K562 (cell line): Measurements from ENCODE around the gene MGAM2. TPM values are rescaled to one million over a fixed set of nuclear protein-coding genes. Genes with fewer than 3 reads are reported as not detected.

Experiments
- ATAC-seq: fragments of 200-7000 bp; cut with Tn5 transposase; 3 replicates; pipeline ENCODE4 v1.9.1; 2020; ENCODE audit warnings: moderate library complexity
- BruUV-seq: library from RNA; stranded (reverse); fragments of 400-500 nt; replicated peaks from 2 replicates; lab custom pipeline; 2021; lab: Mats Ljungman, UMichigan
- CTCF ChIA-PET: fragments of 300-600 bp; formaldehyde crosslinking; extraction: SDS; loops from one replicate; lab custom pipeline; 2021; ENCODE audit warnings: low intra/inter-chr PET ratio; lab: Yijun Ruan, JAX
- POLR2A ChIA-PET: fragments of 300-600, 350-650 bp; sonication (Branson Sonifier 250); formaldehyde crosslinking; extraction: SDS; loops from one replicate; lab custom pipeline; 2021; ENCODE audit warnings: antibody characterized with exemption, inconsistent platforms; lab: Yijun Ruan, JAX
- DNase-seq, 4 experiments: peaks; one replicate each; pipeline versions ENCODE4 v3.0.0 to v3.0.0-alpha.2; 2011 to 2018; ENCODE audit warnings: low spot score in 3 of 4, mixed read lengths in 3 of 4; ENCODE audit errors: extremely low read depth in 1 of 4
- FAIRE-seq: peaks from 2 replicates; lab custom pipeline; 2011; peaks lifted over from hg19 to GRCh38; lab: Jason Lieb, UNC
- H2AFZ ChIP-seq: 2 replicates; pipeline ENCODE4 v1.6.0; 2011; ENCODE audit warnings: low read depth, low read length, control low read depth, inconsistent platforms
- H3K27ac ChIP-seq: fragments of 200-600 bp; 3 replicates; pipeline ENCODE4 v1.8.0; 2011; ENCODE audit warnings: low read depth, mild to moderate bottlenecking, control low read depth, inconsistent platforms, low read length, moderate library complexity, mixed read lengths; ENCODE audit errors: extremely low read depth
- H3K27me3 ChIP-seq, 2 experiments: fragments of 300-600 bp in 1 of 2; 2 replicates in 1 of 2; 3 replicates in 1 of 2; pipeline versions ENCODE4 v1.6.0 to v1.8.0; 2011; ENCODE audit warnings: inconsistent platforms in 2 of 2, low read length in 2 of 2, mild to moderate bottlenecking in 1 of 2, mixed read lengths in 1 of 2, moderate library complexity in 1 of 2; ENCODE audit not compliant: control insufficient read depth in 2 of 2, insufficient read depth in 2 of 2
- H3K36me3 ChIP-seq: fragments of 300-600 bp; 3 replicates; pipeline ENCODE4 v1.8.0; 2011; ENCODE audit warnings: mild to moderate bottlenecking, low read length, inconsistent platforms; ENCODE audit not compliant: control insufficient read depth, insufficient read depth
- H3K4me1 ChIP-seq, 2 experiments: fragments of 200-600 bp in 1 of 2; replicated peaks in 1 of 2; 2 replicates in 1 of 2; 3 replicates in 1 of 2; pipeline versions ENCODE4 v1.5.1 to v1.8.0; 2011; ENCODE audit warnings: inconsistent platforms in 2 of 2, low read length in 2 of 2, mild to moderate bottlenecking in 1 of 2, mixed read lengths in 1 of 2, moderate library complexity in 1 of 2; ENCODE audit not compliant: control insufficient read depth in 2 of 2, insufficient read depth in 2 of 2
- H3K4me2 ChIP-seq: 2 replicates; pipeline ENCODE4 v1.6.1; 2011; ENCODE audit warnings: low read length, control low read depth, inconsistent platforms, mixed read lengths; ENCODE audit not compliant: insufficient read depth
- H3K4me3 ChIP-seq: fragments of 200-600 bp; sonication (generic), shearing (Covaris generic); 2 replicates; pipeline ENCODE4 v1.5.1; 2016; ENCODE audit warnings: control low read depth, inconsistent platforms
- H3K79me2 ChIP-seq: fragments of 200-600 bp; 3 replicates; pipeline ENCODE4 v1.8.0; 2011; ENCODE audit warnings: low read length, inconsistent platforms; ENCODE audit not compliant: control insufficient read depth, insufficient read depth
- H3K9ac ChIP-seq, 2 experiments: 2 replicates each; pipeline versions ENCODE4 v1.6.0 to v1.6.1; 2011; ENCODE audit warnings: low read depth in 2 of 2, low read length in 2 of 2, control low read depth in 1 of 2, inconsistent platforms in 1 of 2, mild to moderate bottlenecking in 1 of 2, mixed read lengths in 1 of 2; ENCODE audit not compliant: insufficient read depth in 1 of 2
- H3K9me1 ChIP-seq: one replicate; pipeline ENCODE4 v1.6.0; 2011; ENCODE audit warnings: inconsistent platforms, mild to moderate bottlenecking, low read length, moderate library complexity; ENCODE audit not compliant: control insufficient read depth, insufficient read depth
- H3K9me3 ChIP-seq: replicated peaks from 2 replicates; pipeline ENCODE4 v1.5.1; 2011; ENCODE audit warnings: low read depth, low read length, inconsistent platforms; ENCODE audit not compliant: control insufficient read depth, insufficient read depth
- H4K20me1 ChIP-seq: replicated peaks from 2 replicates; pipeline ENCODE4 v1.6.1; 2011; ENCODE audit warnings: low read length, inconsistent platforms, mixed read lengths; ENCODE audit not compliant: control insufficient read depth, insufficient read depth
- BMI1 ChIP-seq: fragments of 150-350 bp; IDR thresholded peaks from 2 replicates; pipeline ENCODE4 v1.6.1; 2014; ENCODE audit warnings: low read length
- ESRRA ChIP-seq: fragments of 450-650 bp; IDR thresholded peaks from 2 replicates; pipeline ENCODE4 v1.6.1; 2014; ENCODE audit warnings: low read depth, mild to moderate bottlenecking, moderate library complexity, borderline replicate concordance
- NCOA1 ChIP-seq: fragments of 450-650 bp; IDR thresholded peaks from 2 replicates; pipeline ENCODE4 v1.6.1; 2016; ENCODE audit warnings: low read depth
- POLR2AphosphoS2 ChIP-seq: IDR thresholded peaks from 2 replicates; pipeline ENCODE4 v1.6.1; 2012; ENCODE audit warnings: low read length, improper control_type of control experiment
- SAFB ChIP-seq: fragments of 200-400 bp; formaldehyde crosslinking; IDR thresholded peaks from 2 replicates; pipeline ENCODE4 v1.6.1; 2017; ENCODE audit warnings: low read depth, low read length, borderline replicate concordance
- SIN3B ChIP-seq: fragments of 450-650 bp; IDR thresholded peaks from 2 replicates; pipeline ENCODE4 v1.6.1; 2017; ENCODE audit warnings: low read depth, mild to moderate bottlenecking, moderate library complexity
- SMAD2 ChIP-seq: fragments of 150-350 bp; IDR thresholded peaks from 2 replicates; pipeline ENCODE4 v1.6.1; 2014; ENCODE audit warnings: low read depth, mild to moderate bottlenecking, low read length
- SMARCC2 ChIP-seq: fragments of 450-650 bp; IDR thresholded peaks from 2 replicates; pipeline ENCODE4 v1.6.1; 2017; ENCODE audit warnings: antibody characterized with exemption, moderate library complexity, mild to moderate bottlenecking, low read depth
- TAF15 ChIP-seq: fragments of 200-400 bp; formaldehyde crosslinking; IDR thresholded peaks from 2 replicates; pipeline ENCODE4 v1.6.1; 2017; ENCODE audit warnings: mild to moderate bottlenecking, low read depth, low read length, moderate library complexity
- TSC22D4 ChIP-seq: fragments of 450-650 bp; IDR thresholded peaks from 2 replicates; pipeline ENCODE4 v1.6.1; 2016; ENCODE audit warnings: missing genetic modification characterization, missing biosample characterization, control low read depth
- ZNF232 ChIP-seq: sonication (generic); formaldehyde crosslinking; IDR thresholded peaks from 2 replicates; pipeline ENCODE4 v1.8.0; 2022; ENCODE audit warnings: mild to moderate bottlenecking, missing genetic modification reagents
- ZNF354B ChIP-seq: fragments of 250-450 bp; sonication (Bioruptor Pico); IDR thresholded peaks from 2 replicates; pipeline ENCODE4 v1.4.0; 2020
- ZNF507 ChIP-seq: conservative IDR thresholded peaks from 2 replicates; pipeline ENCODE4 v1.6.1; 2017; ENCODE audit warnings: missing genetic modification characterization, missing compliant biosample characterization
- WGBS: fragments of 100-300 bp; shearing (Covaris generic); methylation state at CpG from one replicate; pipeline ENCODE4 v1.1.6; 2016; ENCODE audit warnings: low coverage, mixed read lengths; ENCODE audit not compliant: insufficient coverage; ENCODE audit errors: missing lambda C conversion rate; 5-methylcytosine and 5-hydroxymethylcytosine counted together
- in situ Hi-C: fragments of 300-500 bp; cut with MboI; formaldehyde crosslinking; loops from 4 replicates; pipeline ENCODE4 v1.15.0; 2018; ENCODE audit warnings: inconsistent platforms, mixed read lengths
- intact Hi-C: fragments of 100-400 bp; cut with micrococcal nuclease; formaldehyde crosslinking; loops from 2 replicates; pipeline ENCODE4 v1.14.2; 2022
- polyA plus RNA-seq, 8 experiments: library from polyadenylated mRNA; depleted of rRNA in 4 of 8; stranded (reverse) in 5 of 8; unstranded in 3 of 8; fragments of >200 nt; fragmentation: Nextera tagmentation in 2 of 8; fragmentation: Illumina TruSeq in 1 of 8; extraction: Ambion mirVana in 2 of 8; extraction: Trizol in 1 of 8; gene quantifications; 2 replicates each; pipeline versions ENCODE4 v1.2.1 to v1.2.3, GENCODE V29; 2011 to 2014; ENCODE audit warnings: inconsistent platforms in 1 of 8, missing spikeins in 1 of 8
- total RNA-seq, 7 experiments: library from RNA; depleted of rRNA in 6 of 7; stranded (reverse); fragments of >200 nt in 6 of 7; fragmentation: Illumina TruSeq in 2 of 7; extraction: Trizol in 2 of 7; gene quantifications; 2 replicates each; pipeline versions ENCODE4 v1.2.1 to v1.2.3, GENCODE V29; 2011 to 2021; ENCODE audit warnings: low replicate concordance in 1 of 7
- TF ChIP-seq, protein P1 (sequence below), 2 experiments: IDR thresholded peaks; 2 replicates each; pipeline ENCODE4 v1.6.1; 2011; ENCODE audit warnings: borderline replicate concordance in 1 of 2, control low read depth in 1 of 2, low read depth in 1 of 2, low read length in 1 of 2, mild to moderate bottlenecking in 1 of 2, mixed read lengths in 1 of 2, moderate library complexity in 1 of 2; ENCODE audit not compliant: insufficient read depth in 1 of 2, insufficient read length in 1 of 2, poor library complexity in 1 of 2, severe bottlenecking in 1 of 2; ENCODE audit errors: extremely low read depth in 1 of 2
- TF ChIP-seq, protein P2 (sequence below): fragments of 200-800 bp; sonication (Bioruptor generic); IDR thresholded peaks from 2 replicates; pipeline ENCODE4 v1.6.1; 2017; ENCODE audit warnings: missing genetic modification characterization, missing compliant biosample characterization
- TF ChIP-seq, protein P3 (sequence below): fragments of 250-450 bp; sonication (Bioruptor Pico); IDR thresholded peaks from 2 replicates; pipeline ENCODE4 v1.6.1; 2021; ENCODE audit warnings: mild to moderate bottlenecking
- TF ChIP-seq, protein P4 (sequence below): sonication (generic); formaldehyde crosslinking; IDR thresholded peaks from 2 replicates; pipeline ENCODE4 v1.8.0; 2022; ENCODE audit warnings: mild to moderate bottlenecking, missing genetic modification reagents

The MGAM2 gene
- total and polyA plus RNA-seq, 9 of the 15 experiments (the other 6 are each of a cell fraction or from before 2014, with no cell fraction given) = 0.03 TPM; not detected in 8

DNA sequence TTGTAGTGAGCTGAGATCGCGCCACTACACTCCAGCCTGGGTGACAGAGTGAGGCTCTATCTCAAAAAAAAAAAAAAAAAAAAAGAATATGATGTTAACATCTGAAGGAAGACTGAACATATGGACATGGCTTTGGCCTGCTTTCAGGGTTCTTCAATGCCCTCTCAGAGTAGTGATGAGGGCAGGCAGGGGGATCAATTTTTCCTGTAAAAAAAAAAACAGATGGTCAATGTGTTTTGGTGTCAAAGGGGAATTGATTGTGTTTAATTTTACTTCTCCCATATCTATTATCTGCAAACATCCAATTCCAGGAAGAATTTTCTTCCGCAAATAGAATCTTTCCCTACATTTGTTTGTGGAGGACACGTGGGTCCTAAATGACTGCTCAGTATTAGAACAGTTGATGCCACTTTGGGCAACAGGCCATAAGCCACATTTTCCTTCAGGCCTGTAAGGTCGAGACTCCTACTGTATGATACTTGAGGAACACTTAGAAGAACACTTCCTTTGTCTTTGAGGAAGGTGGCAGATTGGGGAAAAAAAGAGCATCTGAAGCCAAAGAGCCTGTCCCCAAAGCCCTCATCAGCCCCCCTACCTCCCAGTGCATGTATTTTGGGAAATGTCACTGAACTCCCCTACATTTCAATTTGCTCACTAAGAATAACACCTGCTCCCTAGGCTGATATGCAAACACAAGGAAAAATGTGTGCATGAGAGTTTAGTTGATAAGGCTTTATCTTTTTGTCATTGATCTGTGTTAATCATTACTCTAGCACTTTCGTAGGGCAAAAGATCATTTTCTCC lies 28.3 kb downstream of the MGAM2 start (continued):
- TF ChIP-seq POLR2AphosphoS2 (no peak), TSC22D4 (tag) (no peak)
- TF ChIP-seq, protein P1, sequence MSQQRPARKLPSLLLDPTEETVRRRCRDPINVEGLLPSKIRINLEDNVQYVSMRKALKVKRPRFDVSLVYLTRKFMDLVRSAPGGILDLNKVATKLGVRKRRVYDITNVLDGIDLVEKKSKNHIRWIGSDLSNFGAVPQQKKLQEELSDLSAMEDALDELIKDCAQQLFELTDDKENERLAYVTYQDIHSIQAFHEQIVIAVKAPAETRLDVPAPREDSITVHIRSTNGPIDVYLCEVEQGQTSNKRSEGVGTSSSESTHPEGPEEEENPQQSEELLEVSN (IDR thresholded peaks at IDR 0.05; ENCODE audit: borderline replicate concordance in 1 of 2, extremely low read depth in 1 of 2, insufficient read depth in 1 of 2, insufficient read length in 1 of 2, low read depth in 1 of 2, low read length in 1 of 2, poor library complexity in 1 of 2, severe bottlenecking in 1 of 2) = no peak

DNA sequence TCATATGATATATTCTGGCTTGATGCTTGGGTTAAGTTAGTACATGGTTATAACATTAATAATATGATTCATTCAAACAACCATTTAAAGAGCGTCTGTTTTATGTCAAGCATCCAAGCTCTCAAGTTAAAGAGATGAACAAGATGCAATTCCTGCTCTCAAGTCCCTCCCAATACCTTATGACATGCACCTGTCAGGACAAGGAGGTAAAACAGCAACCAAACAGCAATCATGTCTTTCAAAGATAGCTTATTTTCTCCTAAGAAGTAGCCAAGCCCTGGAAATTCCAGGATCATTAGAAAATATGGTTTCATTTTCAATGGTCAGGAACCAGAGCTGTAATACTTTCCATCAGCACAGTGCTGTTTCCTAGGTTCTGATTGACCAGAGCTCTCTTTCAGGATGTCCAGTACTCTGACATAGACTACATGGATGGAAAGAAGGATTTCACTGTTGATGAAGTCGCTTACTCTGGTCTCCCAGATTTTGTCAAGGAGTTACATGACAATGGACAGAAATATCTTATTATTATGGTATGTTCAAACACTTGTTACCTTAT lies 29.0 kb downstream of the MGAM2 start:
- Histone ChIP-seq H4K20me1 (no peaks in the 10 kb centered on the region), H3K9me1 (no peaks in the 10 kb centered on the region), H3K27me3 (no peaks in the 10 kb centered on the region), H3K4me1 (no peaks in the 10 kb centered on the region), H3K79me2 (no peaks in the 10 kb centered on the region), H3K36me3 (no peaks in the 10 kb centered on the region), H3K9ac (no peak overlapping the region), H2AFZ (no peak overlapping the region), H3K27ac (no peak overlapping the region), H3K4me2 (no peak overlapping the region), H3K9me3 (no peaks in the 10 kb centered on the region), H3K4me3 (no peak overlapping the region)
- in situ Hi-C loops = no loop called here
- BruUV-seq = no TSS peak
- ChIA-PET POLR2A (no interaction called here), CTCF (no interaction called here)
- 0% methylated on average over 2 of the region's 2 CpGs for WGBS
- intact Hi-C loops = no loop called here
- FAIRE-seq (no peak), ATAC-seq (no peak), DNase-seq (no peak)
- TF ChIP-seq NCOA1 = no peak
- TF ChIP-seq SMAD2 = no peak
- TF ChIP-seq TAF15 = no peak
- no peak for TF ChIP-seq SAFB
- TF ChIP-seq, protein P2, sequence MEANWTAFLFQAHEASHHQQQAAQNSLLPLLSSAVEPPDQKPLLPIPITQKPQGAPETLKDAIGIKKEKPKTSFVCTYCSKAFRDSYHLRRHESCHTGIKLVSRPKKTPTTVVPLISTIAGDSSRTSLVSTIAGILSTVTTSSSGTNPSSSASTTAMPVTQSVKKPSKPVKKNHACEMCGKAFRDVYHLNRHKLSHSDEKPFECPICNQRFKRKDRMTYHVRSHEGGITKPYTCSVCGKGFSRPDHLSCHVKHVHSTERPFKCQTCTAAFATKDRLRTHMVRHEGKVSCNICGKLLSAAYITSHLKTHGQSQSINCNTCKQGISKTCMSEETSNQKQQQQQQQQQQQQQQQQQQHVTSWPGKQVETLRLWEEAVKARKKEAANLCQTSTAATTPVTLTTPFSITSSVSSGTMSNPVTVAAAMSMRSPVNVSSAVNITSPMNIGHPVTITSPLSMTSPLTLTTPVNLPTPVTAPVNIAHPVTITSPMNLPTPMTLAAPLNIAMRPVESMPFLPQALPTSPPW (CRISPR knock-in tag) = no peak
- no peak for TF ChIP-seq SIN3B
- TF ChIP-seq, protein P3, sequence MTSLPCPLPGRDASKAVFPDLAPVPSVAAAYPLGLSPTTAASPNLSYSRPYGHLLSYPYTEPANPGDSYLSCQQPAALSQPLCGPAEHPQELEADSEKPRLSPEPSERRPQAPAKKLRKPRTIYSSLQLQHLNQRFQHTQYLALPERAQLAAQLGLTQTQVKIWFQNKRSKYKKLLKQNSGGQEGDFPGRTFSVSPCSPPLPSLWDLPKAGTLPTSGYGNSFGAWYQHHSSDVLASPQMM = no peak
- TF ChIP-seq, protein P4, sequence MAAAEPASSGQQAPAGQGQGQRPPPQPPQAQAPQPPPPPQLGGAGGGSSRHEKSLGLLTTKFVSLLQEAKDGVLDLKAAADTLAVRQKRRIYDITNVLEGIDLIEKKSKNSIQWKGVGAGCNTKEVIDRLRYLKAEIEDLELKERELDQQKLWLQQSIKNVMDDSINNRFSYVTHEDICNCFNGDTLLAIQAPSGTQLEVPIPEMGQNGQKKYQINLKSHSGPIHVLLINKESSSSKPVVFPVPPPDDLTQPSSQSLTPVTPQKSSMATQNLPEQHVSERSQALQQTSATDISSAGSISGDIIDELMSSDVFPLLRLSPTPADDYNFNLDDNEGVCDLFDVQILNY (CRISPR knock-in tag) = no peak
- no peak for TF ChIP-seq ESRRA
- no peak for TF ChIP-seq ZNF507 (tag)
- TF ChIP-seq SMARCC2 = no peak
- TF ChIP-seq BMI1 = no peak
- TF ChIP-seq ZNF232 = no peak
- no peak for TF ChIP-seq ZNF354B (CRISPR knock-in tag)
